Limb (tissue), 2 donors: Measurements from ENCODE around the gene PDZD2.
A peak's percentile ranks its signal among the peaks of the same experiment; 100 is the strongest.
"Not testable (repeated sequence)": the region's sequence is repeated elsewhere in the genome, so short reads cannot be mapped to it uniquely, and the experiment has no call there.

Experiments
- DNase-seq, 2 donors: peaks; one replicate each; pipeline ENCODE4 v3.0.0-alpha.2; 2016; ENCODE audit errors: extremely low spot score in 2 of 2

PDZD2 gene

GRCh38 chr5:31688515-31689092 is 49.7 kb downstream of the PDZD2 start:
- no peak for DNase-seq

DNA sequence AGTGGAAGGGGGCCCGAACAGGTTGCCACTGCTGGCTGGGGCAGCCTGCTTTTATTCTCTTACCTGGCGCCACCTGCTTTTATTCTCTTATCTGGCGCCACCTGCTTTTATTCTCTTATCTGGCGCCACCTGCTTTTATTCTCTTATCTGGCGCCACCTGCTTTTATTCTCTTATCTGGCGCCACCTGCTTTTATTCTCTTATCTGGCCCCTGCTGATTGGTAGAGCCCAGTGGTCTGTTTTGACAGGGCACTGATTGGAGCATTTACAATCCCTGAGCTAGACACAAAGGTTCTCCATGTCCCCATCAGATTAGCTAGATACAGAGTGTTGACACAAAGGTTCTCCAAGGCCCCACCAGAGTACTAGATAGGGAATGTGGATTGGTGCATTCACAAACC is 52.5 kb downstream of the PDZD2 start:
- DNase-seq = not testable (repeated sequence)

GRCh38 chr5:31692561-31693221 is 53.8 kb downstream of the PDZD2 start:
- no peak for DNase-seq

DNA sequence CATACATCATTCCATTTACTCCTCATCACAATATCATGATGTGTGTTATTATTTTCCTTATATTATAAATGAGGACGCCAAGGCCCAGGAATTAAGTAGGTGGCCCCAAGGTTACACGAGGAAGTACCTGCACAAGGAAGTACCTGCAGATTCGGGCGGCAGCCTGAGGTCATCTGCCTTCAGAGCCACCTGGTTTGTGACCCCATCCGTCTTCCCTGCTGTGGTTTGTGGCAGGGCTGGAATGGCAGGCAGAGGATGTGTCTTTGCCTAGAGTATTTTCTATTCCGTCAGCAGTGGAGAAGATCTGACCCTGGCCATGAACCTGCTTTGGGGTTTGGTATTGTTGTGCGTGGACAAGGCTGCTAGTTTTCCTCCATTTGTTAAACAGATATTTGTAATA is 59.7 kb downstream of the PDZD2 start:
- no peak for DNase-seq

- no peak for DNase-seq
Observed at GRCh38 chr5:31701642-31702299, 62.8 kb downstream of the PDZD2 start.

DNA sequence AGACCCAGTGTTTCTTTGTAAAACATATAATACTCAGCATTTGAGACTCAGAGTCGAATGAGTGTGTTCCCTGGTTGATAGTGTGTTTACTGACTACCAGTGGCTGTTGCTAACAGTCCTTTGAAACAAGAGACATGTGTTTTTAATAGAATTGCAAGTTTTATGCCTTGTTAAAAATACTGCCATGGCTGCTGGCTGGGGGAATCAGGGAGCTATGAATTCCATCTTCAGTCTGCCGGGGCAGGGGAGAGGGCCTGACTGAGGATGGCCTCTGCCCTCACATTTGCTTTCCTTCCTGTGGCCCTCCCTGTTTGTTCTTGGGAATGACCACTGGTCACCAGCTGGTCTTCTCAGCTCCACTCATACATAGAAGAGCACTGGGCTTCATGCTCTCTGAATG is 63.8 kb downstream of the PDZD2 start:
- DNase-seq = peak in 1 of 2 donors; percentile 59

GRCh38 chr5:31703757-31704156 is 64.8 kb downstream of the PDZD2 start:
- no peak for DNase-seq

GRCh38 chr5:31706186-31706585 is 67.3 kb downstream of the PDZD2 start:
- DNase-seq = no peak

DNA sequence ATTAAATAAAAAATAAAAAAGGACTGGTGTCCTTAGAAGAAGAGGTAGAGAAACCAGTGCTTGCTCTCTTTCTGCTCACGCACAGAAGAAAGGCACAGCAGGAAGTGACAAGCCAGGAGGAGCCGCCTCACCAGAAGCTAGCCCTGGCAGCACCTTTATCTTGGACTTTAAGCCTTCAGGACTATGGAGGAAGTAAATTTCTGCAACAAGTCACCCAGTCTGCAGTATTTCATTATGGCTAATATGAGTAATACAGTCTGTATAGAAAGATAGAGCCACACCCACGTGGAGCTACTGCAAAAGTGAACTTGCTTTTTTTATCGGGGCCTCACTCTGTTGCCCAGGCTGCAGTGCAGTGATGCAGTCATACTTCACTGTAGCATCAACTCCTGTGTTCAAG is 68.4 kb downstream of the PDZD2 start:
- DNase-seq = no peak

GRCh38 chr5:31708089-31708488 is 69.2 kb downstream of the PDZD2 start:
- no peak for DNase-seq

DNA sequence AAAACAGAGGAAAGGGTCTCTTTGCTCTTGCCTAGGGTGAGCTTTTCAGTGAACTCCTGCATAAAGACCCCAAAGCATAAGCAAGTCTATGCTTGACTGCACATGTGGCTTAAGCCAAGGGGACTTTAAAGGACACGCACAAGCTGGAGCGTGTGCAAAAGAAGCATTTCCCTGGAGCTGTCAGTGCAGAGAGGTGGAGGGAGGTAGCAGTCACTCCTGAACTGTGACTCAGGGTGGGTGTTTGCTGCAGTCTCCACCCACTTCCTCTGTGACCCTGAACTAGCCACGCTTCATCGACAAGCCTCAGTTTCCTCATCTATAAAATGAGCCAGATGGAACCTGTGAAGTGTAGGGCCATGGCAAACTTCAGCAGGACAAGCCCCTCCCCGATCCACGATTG is 72.4 kb downstream of the PDZD2 start:
- DNase-seq = no peak

DNA sequence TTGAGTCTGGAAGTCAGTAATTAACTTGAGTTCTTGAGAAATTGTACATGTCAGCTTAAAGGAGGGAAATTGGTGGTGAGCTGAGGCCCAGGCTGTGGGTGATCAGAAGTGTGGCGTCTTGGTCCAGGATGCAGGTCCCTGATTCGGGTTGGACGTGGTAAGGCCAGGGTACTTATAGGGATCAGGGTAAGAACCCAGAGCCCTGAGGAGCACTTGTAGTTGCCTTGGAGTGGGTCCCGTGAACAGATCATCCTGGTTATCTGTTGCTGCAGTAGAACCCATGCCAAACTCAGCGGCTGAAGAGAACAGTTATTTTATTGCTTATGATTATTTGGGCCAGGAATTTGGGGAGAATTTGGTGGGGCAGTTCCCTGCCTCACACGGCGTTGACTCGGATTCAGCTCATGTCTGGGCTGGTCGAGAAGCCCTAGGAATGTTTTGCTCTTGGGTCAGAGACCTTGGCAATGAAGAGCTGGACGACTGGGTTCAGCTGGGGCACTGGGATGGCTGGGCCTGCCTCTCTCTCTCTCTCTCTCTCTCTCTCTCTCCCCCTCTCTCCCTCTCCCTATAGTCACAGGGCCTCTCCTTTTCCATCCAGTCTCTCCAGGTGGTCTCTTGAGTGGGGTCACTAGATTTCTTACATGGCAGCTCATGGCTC is 73.1 kb downstream of the PDZD2 start:
- DNase-seq = no peak

DNA sequence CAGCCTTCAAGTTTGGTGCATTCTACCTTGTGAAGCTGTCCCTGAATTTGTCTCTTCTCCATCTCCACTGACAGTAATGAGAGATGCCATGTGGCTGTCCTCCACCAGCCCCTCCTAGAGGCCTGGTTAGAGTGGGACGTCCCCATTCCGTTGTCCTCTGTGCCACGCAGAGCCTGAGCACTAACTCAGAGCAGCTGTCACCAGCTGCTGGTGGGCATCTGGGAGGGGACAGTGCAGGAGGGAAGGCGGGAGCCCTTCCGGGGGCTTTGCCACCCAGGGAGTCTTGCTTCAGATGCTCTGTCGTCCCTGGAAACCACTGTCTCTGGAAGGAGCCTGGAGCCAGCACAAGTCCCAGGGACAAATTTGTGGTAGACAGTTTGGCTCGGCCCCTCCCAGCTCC is 78.6 kb downstream of the PDZD2 start:
- peak; percentile 27 to 35 for DNase-seq

DNA sequence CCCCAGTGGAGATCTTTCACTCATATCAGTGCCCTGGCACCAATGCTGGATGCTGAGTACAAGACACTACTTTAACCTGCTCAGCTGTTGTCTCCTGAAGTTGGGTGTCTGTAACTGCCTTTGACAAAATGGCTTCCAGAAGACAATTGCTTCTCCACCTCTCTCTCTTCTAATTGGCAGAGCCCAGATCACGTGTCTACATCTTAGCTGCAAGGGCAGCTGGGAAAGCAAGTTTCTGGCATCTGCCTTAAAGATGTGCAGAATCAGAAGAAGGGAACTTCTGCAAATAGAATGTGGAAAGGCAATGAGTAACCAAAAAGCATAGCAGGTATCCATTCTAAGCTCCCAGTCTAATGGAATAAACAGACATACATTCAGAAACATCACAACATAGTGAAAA is 81.1 kb downstream of the PDZD2 start:
- DNase-seq = no peak

DNA sequence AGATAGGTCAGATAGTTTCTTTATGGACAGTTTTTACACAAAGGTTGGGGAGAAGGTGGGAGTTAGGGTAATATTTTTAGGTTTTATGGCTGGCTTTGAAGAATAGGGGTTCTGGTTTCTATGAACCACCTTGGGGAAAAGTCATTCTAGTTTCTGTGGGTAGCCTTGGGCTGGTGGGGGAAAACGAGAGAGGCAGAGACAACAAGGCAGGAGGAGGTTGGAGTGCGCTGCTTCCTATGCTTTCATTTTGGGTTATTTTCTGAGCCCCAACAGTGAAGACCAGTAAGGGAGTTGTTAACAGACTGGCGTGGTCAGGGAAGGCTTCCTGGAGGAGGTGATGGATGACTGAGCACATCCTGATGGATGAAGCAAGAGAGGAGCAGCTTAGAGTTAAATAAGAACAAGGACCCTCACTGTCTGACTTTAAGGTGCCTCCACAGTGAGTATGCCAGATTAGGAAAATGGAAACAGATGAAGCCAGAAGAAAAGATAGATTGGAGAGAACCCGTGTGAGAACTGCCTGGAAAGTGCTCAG is 81.9 kb downstream of the PDZD2 start:
- DNase-seq = no peak

GRCh38 chr5:31722111-31722510 is 83.2 kb downstream of the PDZD2 start:
- no peak for DNase-seq

DNA sequence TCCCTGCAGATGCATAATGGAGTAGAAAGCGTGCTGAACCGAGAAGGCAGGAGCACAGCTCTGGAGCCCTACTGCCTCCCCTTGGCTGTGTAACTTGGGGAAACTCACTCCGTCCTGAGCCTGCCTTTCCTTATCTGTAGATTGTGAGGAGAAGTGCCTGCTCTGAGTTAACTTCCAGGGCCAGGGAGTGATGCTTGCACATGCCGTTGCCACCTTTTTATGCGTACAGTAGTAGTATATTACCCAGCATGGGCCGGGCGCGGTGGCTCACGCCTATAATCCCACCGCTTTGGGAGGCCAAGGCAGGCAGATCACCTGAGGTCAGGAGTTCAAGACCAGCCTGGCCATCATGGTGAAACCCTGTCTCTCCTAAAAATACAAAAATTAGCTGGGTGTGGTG is 87.1 kb downstream of the PDZD2 start:
- DNase-seq = no peak

DNA sequence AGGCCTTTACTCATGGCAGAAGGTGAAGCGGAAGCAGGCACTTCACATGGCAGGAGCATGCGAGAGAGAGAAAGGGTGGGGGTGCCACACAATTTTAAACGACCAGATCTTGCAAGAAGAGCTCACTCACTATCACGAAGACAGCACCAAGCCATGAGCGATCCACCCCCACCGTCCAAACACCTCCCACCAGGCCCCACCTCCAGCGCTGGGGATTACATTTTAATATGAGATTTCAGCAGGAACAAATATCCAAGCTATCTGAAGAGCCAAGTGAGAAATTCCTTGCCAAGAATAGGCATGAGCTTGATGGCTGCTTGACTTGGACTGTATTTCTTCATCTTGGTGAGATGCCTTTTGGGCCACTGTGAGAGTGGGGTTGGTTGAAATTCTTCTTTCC is 88.0 kb downstream of the PDZD2 start:
- no peak for DNase-seq

GRCh38 chr5:31728039-31728438 is 89.1 kb downstream of the PDZD2 start:
- DNase-seq = no peak

GRCh38 chr5:31728806-31729205 is 89.9 kb downstream of the PDZD2 start:
- DNase-seq = not testable (repeated sequence)

DNA sequence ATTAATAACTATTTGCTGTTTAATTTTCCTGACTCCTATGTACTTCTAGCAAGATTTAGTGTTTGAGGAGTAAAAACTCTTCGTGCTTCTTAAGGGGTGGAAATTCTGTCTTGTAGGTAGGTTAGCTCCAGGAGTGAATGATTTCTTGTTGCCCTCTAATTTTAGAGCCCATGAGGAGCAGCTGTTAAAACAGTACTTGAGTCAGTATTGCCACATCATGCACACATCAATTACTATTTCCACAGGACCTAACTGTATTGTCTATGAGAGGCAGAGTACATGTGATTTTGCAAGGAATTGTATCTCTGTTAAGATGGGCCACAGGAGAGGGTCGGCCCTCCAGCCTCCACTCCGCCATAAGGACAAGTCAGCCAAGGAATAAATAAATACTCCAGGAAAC is 91.2 kb downstream of the PDZD2 start:
- DNase-seq = no peak

DNA sequence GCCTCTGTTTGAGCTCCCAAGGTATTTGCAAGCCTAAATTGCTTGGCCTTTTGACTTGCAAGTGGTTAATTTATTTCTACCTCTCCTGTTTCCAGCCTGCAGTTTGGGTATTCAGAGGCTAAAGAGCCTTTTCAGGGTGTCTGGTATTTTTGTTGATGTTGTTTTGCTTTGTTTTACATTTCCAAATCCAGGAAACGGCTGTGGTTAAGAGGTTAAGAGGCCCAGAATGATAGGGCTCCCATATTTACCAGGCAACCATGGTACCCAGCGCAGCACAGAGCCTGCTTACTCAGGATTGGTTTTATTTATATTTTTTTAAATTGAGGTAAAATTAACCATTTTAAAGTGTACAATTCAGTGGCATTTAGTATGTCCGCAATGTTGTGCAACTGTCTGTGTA is 92.1 kb downstream of the PDZD2 start:
- no peak for DNase-seq
